Tibial nerve (tissue), 4 donors: ENCODE results near the gene CHN1. TPM values are rescaled to one million over a fixed set of nuclear protein-coding genes. Genes with fewer than 3 reads are reported as not detected.

Experiments
- DNase-seq, 2 donors: peaks; one replicate each; pipeline ENCODE4 v3.0.0-alpha.2; 2019; ENCODE audit warnings: low spot score in 2 of 2
- H3K27ac ChIP-seq, 4 donors: fragments of 200-600 bp; sonication (generic) in 3 of 4; one replicate each; pipeline ENCODE4 v1.5.1; 2017 to 2019; ENCODE audit warnings: mild to moderate bottlenecking in 1 of 4
- H3K27me3 ChIP-seq, 2 donors: fragments of 200-600 bp; sonication (generic) in 1 of 2; one replicate each; pipeline versions ENCODE4 v1.5.1 to v1.6.0; 2017 to 2019
- H3K36me3 ChIP-seq, 3 donors: fragments of 200-600 bp; sonication (generic); one replicate each; pipeline ENCODE4 v1.5.1; 2018 to 2019
- H3K4me1 ChIP-seq, 4 donors: fragments of 200-600 bp; sonication (generic) in 3 of 4; one replicate each; pipeline ENCODE4 v1.5.1; 2017 to 2019
- H3K4me3 ChIP-seq, 4 donors: fragments of 200-600 bp; sonication (generic) in 3 of 4; one replicate each; pipeline ENCODE4 v1.5.1; 2017 to 2019; ENCODE audit warnings: mild to moderate bottlenecking in 1 of 4, moderate library complexity in 1 of 4
- H3K9me3 ChIP-seq, 4 donors: fragments of 200-600 bp; sonication (generic) in 3 of 4; one replicate each; pipeline ENCODE4 v1.5.1; 2017 to 2019
- EP300 ChIP-seq, 2 donors: sonication (generic); formaldehyde crosslinking; IDR thresholded peaks; one replicate each; pipeline ENCODE4 v1.6.1; 2017; ENCODE audit warnings: antibody characterized with exemption in 2 of 2, mild to moderate bottlenecking in 1 of 2
- POLR2A ChIP-seq, 2 donors: fragments of 450-650 bp; IDR thresholded peaks; one replicate each; pipeline ENCODE4 v1.6.1; 2017; ENCODE audit warnings: antibody characterized with exemption in 2 of 2, mild to moderate bottlenecking in 2 of 2, moderate library complexity in 2 of 2
- WGBS, 2 donors: methylation state at CpG; one replicate each; pipeline ENCODE4 v1.1.5; 2018; 5-methylcytosine and 5-hydroxymethylcytosine counted together
- total RNA-seq, 4 donors: library from RNA; depleted of rRNA; stranded (reverse); fragments of >200 nt; gene quantifications; one replicate each; pipeline ENCODE4 v1.1.0, GENCODE V29; 2016
- TF ChIP-seq, protein P1 (sequence below), 5 experiments: fragments of 200-600 bp in 3 of 5; fragments of 450-650 bp in 2 of 5; sonication (generic) in 3 of 5; IDR thresholded peaks; one replicate each; pipeline ENCODE4 v1.5.1; 2016 to 2019; ENCODE audit warnings: antibody characterized with exemption in 5 of 5, mild to moderate bottlenecking in 3 of 5, moderate library complexity in 2 of 5

The CHN1 gene
- total RNA-seq, 4 donors from 2014 or later = 17.3 to 27.2 (median 23.8) TPM

DNA sequence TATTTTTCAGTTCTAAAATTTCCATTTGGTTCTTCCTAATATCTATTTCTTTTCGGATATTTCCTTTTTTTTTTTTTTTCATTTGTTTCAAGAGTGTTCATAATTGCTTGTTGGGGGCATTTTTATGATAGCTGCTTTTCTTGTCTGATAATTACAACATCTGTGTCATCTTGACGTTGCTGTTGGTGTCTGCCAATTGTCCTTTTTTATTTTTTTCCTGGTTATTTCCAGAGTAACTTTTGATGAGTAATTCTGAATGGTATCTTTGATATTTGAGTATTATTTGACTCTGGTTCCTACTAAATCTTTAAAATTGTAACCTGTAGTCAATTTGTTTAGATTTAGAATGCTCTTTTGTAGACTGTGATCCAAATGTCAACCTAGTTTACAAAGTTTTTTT lies 189.7 kb downstream of the CHN1 start:
- WGBS, 2 donors = 0 to 51% methylated on average over 1 to 2 of the region's 2 CpGs
- TF ChIP-seq POLR2A (IDR thresholded peaks at IDR 0.05) = no peak
- no peak for TF ChIP-seq EP300 (IDR thresholded peaks at IDR 0.05)
- TF ChIP-seq, protein P1, sequence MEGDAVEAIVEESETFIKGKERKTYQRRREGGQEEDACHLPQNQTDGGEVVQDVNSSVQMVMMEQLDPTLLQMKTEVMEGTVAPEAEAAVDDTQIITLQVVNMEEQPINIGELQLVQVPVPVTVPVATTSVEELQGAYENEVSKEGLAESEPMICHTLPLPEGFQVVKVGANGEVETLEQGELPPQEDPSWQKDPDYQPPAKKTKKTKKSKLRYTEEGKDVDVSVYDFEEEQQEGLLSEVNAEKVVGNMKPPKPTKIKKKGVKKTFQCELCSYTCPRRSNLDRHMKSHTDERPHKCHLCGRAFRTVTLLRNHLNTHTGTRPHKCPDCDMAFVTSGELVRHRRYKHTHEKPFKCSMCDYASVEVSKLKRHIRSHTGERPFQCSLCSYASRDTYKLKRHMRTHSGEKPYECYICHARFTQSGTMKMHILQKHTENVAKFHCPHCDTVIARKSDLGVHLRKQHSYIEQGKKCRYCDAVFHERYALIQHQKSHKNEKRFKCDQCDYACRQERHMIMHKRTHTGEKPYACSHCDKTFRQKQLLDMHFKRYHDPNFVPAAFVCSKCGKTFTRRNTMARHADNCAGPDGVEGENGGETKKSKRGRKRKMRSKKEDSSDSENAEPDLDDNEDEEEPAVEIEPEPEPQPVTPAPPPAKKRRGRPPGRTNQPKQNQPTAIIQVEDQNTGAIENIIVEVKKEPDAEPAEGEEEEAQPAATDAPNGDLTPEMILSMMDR (IDR thresholded peaks at IDR 0.05) = no peak
- no peaks in the 10 kb centered on the region for H3K9me3 ChIP-seq
- H3K4me3 ChIP-seq = no peak overlapping the region
- no peak for DNase-seq
- H3K4me1 ChIP-seq = no peaks in the 10 kb centered on the region
- H3K27me3 ChIP-seq = no peaks in the 10 kb centered on the region
- H3K36me3 ChIP-seq = peaks cover 0 to 9% (median 0%) of the 10 kb centered on the region in 3 donors
- no peak overlapping the region for H3K27ac ChIP-seq

GRCh38 chr2:174812037-174812436 lies 193.1 kb downstream of the CHN1 start:
- no peak for DNase-seq
- 91 to 92% methylated on average over 7 of the region's 7 CpGs for WGBS, 2 donors
- TF ChIP-seq, protein P1 (IDR thresholded peaks at IDR 0.05) = no peak
- TF ChIP-seq EP300 (IDR thresholded peaks at IDR 0.05) (no peak), POLR2A (IDR thresholded peaks at IDR 0.05) (no peak)
- Histone ChIP-seq H3K36me3 (peaks cover 0 to 6% (median 0%) of the 10 kb centered on the region in 3 donors), H3K9me3 (no peaks in the 10 kb centered on the region), H3K27me3 (no peaks in the 10 kb centered on the region), H3K27ac (no peak overlapping the region), H3K4me1 (peaks cover 0 to 17% (median 2%) of the 10 kb centered on the region in 4 donors), H3K4me3 (no peak overlapping the region)

DNA sequence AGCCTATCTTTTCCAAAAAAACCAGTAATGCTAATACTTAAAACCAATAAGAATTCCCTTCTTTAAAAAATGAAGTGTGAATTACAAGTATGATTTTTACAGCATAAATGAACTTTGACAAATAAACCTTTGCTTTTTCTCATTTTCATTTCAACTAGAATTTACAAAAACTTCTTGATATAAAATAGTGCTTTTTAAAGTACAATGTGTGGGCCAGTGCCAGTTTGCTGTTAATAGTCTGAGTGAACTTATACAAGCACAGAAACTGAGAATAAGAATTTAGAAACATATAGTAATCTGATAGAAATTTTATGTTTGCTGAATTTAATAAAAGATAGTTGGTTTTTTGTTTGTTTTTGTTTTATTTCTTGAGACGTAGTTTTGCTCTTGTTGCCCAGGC lies 197.2 kb downstream of the CHN1 start:
- no peak overlapping the region for H3K4me3 ChIP-seq
- no peaks in the 10 kb centered on the region for H3K27me3 ChIP-seq
- TF ChIP-seq POLR2A (IDR thresholded peaks at IDR 0.05) (no peak), EP300 (IDR thresholded peaks at IDR 0.05) (no peak)
- DNase-seq = no peak
- H3K27ac ChIP-seq = peak overlapping the region in 3 of 4 donors; percentile 5 to 90 (median 78)
- peaks cover 0 to 29% (median 3%) of the 10 kb centered on the region in 4 donors for H3K4me1 ChIP-seq
- H3K36me3 ChIP-seq = peaks cover 0 to 11% (median 0%) of the 10 kb centered on the region in 3 donors
- H3K9me3 ChIP-seq = no peaks in the 10 kb centered on the region
- WGBS, 2 donors = 25 to 33% methylated on average over 1 of the region's 1 CpG

DNA sequence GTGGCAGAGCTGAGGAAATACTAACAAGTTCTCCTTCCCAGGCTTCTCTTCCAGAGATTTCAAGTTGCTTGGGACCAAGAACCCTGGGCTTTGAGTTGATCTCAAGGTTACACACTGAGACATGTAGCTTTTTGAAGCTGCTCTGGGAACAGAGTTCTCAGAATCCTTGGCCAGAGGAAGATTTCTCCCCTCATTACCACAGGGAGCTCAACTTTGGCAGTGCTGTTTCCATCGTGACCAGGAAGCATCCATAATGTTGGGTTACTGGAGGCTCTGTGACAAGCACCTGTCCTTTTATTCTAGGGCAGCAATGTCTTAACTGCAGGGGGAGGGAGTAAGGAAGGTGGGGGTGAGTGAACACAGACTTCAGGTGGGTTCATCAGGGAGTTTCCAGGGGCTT lies 199.4 kb downstream of the CHN1 start:
- Histone ChIP-seq H3K27me3 (no peaks in the 10 kb centered on the region), H3K27ac (peak overlapping the region in 2 of 4 donors; percentile 78 to 90), H3K36me3 (peaks cover 0 to 8% (median 0%) of the 10 kb centered on the region in 3 donors), H3K4me1 (peaks cover 0 to 31% (median 3%) of the 10 kb centered on the region in 4 donors), H3K9me3 (no peaks in the 10 kb centered on the region), H3K4me3 (no peak overlapping the region)
- TF ChIP-seq, protein P1 (IDR thresholded peaks at IDR 0.05) = no peak
- TF ChIP-seq EP300 (IDR thresholded peaks at IDR 0.05) (no peak), POLR2A (IDR thresholded peaks at IDR 0.05) (no peak)
- no peak for DNase-seq
- 60 to 64% methylated on average over 1 of the region's 1 CpG for WGBS, 2 donors

DNA sequence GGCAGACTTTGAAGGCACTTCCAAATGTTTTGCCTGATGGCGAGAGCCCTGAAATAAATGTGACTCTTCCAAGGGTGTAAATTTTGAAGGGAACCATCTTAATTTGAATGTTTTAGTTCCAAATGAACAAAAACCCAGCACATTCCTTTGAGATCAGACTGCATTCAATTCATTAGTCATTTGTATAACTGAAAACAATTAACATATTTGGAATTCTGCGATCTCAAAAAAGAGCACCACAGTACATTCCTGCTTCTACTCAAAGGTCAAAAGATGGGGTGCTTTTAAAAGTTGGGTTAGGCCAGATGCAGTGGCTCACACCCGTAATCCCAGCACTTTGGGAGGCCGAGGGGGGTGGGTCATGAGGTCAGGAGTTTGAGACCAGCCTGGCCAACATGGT lies 202.7 kb downstream of the CHN1 start:
- Histone ChIP-seq H3K27ac (no peak overlapping the region), H3K4me1 (peaks cover 0 to 19% (median 3%) of the 10 kb centered on the region in 4 donors), H3K36me3 (peaks cover 0 to 24% (median 0%) of the 10 kb centered on the region in 3 donors), H3K27me3 (no peaks in the 10 kb centered on the region), H3K9me3 (no peaks in the 10 kb centered on the region), H3K4me3 (no peak overlapping the region)
- TF ChIP-seq POLR2A (IDR thresholded peaks at IDR 0.05) (no peak), EP300 (IDR thresholded peaks at IDR 0.05) (no peak)
- TF ChIP-seq, protein P1 (IDR thresholded peaks at IDR 0.05) = no peak
- DNase-seq = no peak
- WGBS, 2 donors = 42 to 58% methylated on average over 4 of the region's 4 CpGs
